H9 (cell line): ENCODE data around the gene CDH20. TPM values are rescaled to one million over a fixed set of nuclear protein-coding genes. Genes with fewer than 3 reads are reported as not detected.
A peak's percentile ranks its signal among the peaks of the same experiment; 100 is the strongest.

Source experiments
- DNase-seq: peaks from one replicate; pipeline ENCODE4 v3.0.0-alpha.2; 2017
- H2AFZ ChIP-seq: one replicate; pipeline ENCODE4 v1.6.1; 2013; ENCODE audit warnings: mild to moderate bottlenecking, low read length, control low read depth, moderate library complexity
- H2AK5ac ChIP-seq: 2 replicates; pipeline ENCODE4 v1.6.1; 2013; ENCODE audit warnings: low read length, control low read depth, mixed read lengths; ENCODE audit not compliant: insufficient read length
- H2BK120ac ChIP-seq: one replicate; pipeline ENCODE4 v1.6.1; 2013; ENCODE audit warnings: low read depth, mild to moderate bottlenecking, low read length, control low read depth, inconsistent platforms; ENCODE audit not compliant: poor library complexity, severe bottlenecking
- H2BK12ac ChIP-seq: 2 replicates; pipeline ENCODE4 v1.6.1; 2013; ENCODE audit warnings: low read length, control low read depth, mixed read lengths, low read depth; ENCODE audit not compliant: insufficient read length
- H2BK15ac ChIP-seq: 2 replicates; pipeline ENCODE4 v1.6.1; 2013; ENCODE audit warnings: low read depth, low read length, control low read depth
- H2BK20ac ChIP-seq: one replicate; pipeline ENCODE4 v1.6.1; 2013; ENCODE audit warnings: low read depth, mild to moderate bottlenecking, low read length, control low read depth, inconsistent platforms; ENCODE audit not compliant: poor library complexity, severe bottlenecking
- H2BK5ac ChIP-seq: 2 replicates; pipeline ENCODE4 v1.6.1; 2013; ENCODE audit warnings: low read length, control low read depth, mixed read lengths; ENCODE audit not compliant: insufficient read length
- H3K14ac ChIP-seq: 2 replicates; pipeline ENCODE4 v1.6.1; 2013; ENCODE audit warnings: low read length, control low read depth; ENCODE audit not compliant: insufficient read depth
- H3K18ac ChIP-seq: 2 replicates; pipeline ENCODE4 v1.6.1; 2013; ENCODE audit warnings: low read depth, mild to moderate bottlenecking, mixed read lengths, low read length, control low read depth; ENCODE audit not compliant: insufficient read length
- H3K23ac ChIP-seq: 2 replicates; pipeline ENCODE4 v1.6.1; 2013; ENCODE audit warnings: low read length, control low read depth, mixed read lengths, low read depth; ENCODE audit not compliant: insufficient read length
- H3K23me2 ChIP-seq: 2 replicates; pipeline ENCODE4 v1.6.1; 2013; ENCODE audit warnings: low read depth, mild to moderate bottlenecking, mixed read lengths, low read length, control low read depth; ENCODE audit not compliant: insufficient read length, poor library complexity, severe bottlenecking
- H3K27ac ChIP-seq: 2 replicates; pipeline ENCODE4 v1.5.1; 2013; ENCODE audit warnings: low read length, control low read depth, mixed read lengths, low read depth; ENCODE audit not compliant: insufficient read length
- H3K27me3 ChIP-seq: 2 replicates; pipeline ENCODE4 v1.6.1; 2013; ENCODE audit warnings: low read length, control low read depth, inconsistent platforms; ENCODE audit not compliant: insufficient read depth
- H3K4ac ChIP-seq: 2 replicates; pipeline ENCODE4 v1.6.1; 2013; ENCODE audit warnings: low read depth, mild to moderate bottlenecking, control low read depth, inconsistent platforms, low read length, moderate library complexity
- H3K4me1 ChIP-seq: 2 replicates; pipeline ENCODE4 v1.6.1; 2013; ENCODE audit warnings: low read length, control low read depth, inconsistent platforms; ENCODE audit not compliant: insufficient read depth
- H3K4me2 ChIP-seq: 2 replicates; pipeline ENCODE4 v1.6.1; 2013; ENCODE audit warnings: low read length, control low read depth, mixed read lengths; ENCODE audit not compliant: insufficient read length, insufficient read depth
- H3K56ac ChIP-seq: 2 replicates; pipeline ENCODE4 v1.6.1; 2013; ENCODE audit warnings: low read depth, mild to moderate bottlenecking, mixed read lengths, low read length, control low read depth; ENCODE audit not compliant: insufficient read length
- H3K79me1 ChIP-seq: 2 replicates; pipeline ENCODE4 v1.6.1; 2013; ENCODE audit warnings: low read depth, mild to moderate bottlenecking, moderate library complexity, low read length, control low read depth, inconsistent platforms; ENCODE audit not compliant: insufficient read depth, poor library complexity, severe bottlenecking
- H3K79me2 ChIP-seq: 2 replicates; pipeline ENCODE4 v1.6.1; 2013; ENCODE audit warnings: low read length, control low read depth, inconsistent platforms; ENCODE audit not compliant: insufficient read depth
- H3K9ac ChIP-seq: 2 replicates; pipeline ENCODE4 v1.6.1; 2013; ENCODE audit warnings: low read length, control low read depth, mixed read lengths; ENCODE audit not compliant: insufficient read length; ENCODE audit errors: extremely low read depth
- H3K9me3 ChIP-seq: one replicate; pipeline ENCODE4 v1.6.1; 2013; ENCODE audit warnings: low read depth, low read length, inconsistent platforms; ENCODE audit not compliant: control insufficient read depth
- H3T11ph ChIP-seq: one replicate; pipeline ENCODE4 v1.6.1; 2013; ENCODE audit warnings: mild to moderate bottlenecking, low read length, control low read depth, inconsistent platforms
- H4K20me1 ChIP-seq: one replicate; pipeline ENCODE4 v1.6.1; 2013; ENCODE audit not compliant: control insufficient read depth, insufficient read length, insufficient read depth
- H4K5ac ChIP-seq: 2 replicates; pipeline ENCODE4 v1.6.1; 2013; ENCODE audit warnings: low read depth, mild to moderate bottlenecking, mixed read lengths, low read length, control low read depth; ENCODE audit not compliant: insufficient read length
- H4K8ac ChIP-seq: replicated peaks from 2 replicates; pipeline ENCODE4 v1.6.1; 2013; ENCODE audit warnings: low read length, control low read depth, mixed read lengths, low read depth; ENCODE audit not compliant: insufficient read length
- H4K91ac ChIP-seq: 2 replicates; pipeline ENCODE4 v1.6.1; 2013; ENCODE audit warnings: low read depth, mild to moderate bottlenecking, moderate library complexity, mixed read lengths, low read length, control low read depth; ENCODE audit not compliant: insufficient read length
- H3K27ac Mint-ChIP-seq, 3 experiments: 2 replicates in 2 of 3; 3 replicates in 1 of 3; pipeline ENCODE4 v1.8.0; 2020 to 2021; ENCODE audit warnings: mixed read lengths in 3 of 3, mild to moderate bottlenecking in 1 of 3, moderate library complexity in 1 of 3
- H3K27me3 Mint-ChIP-seq: 2 replicates; pipeline ENCODE4 v1.8.0; 2021; ENCODE audit warnings: low read depth, mild to moderate bottlenecking, moderate library complexity, mixed read lengths
- H3K36me3 Mint-ChIP-seq, 3 experiments: 2 replicates in 2 of 3; 3 replicates in 1 of 3; pipeline ENCODE4 v1.8.0; 2020 to 2021; ENCODE audit warnings: low read depth in 3 of 3, mixed read lengths in 3 of 3; ENCODE audit not compliant: insufficient read depth in 1 of 3
- H3K4me1 Mint-ChIP-seq, 2 experiments: 2 replicates each; pipeline ENCODE4 v1.8.0; 2020; ENCODE audit warnings: mixed read lengths in 2 of 2
- H3K4me3 Mint-ChIP-seq, 2 experiments: 2 replicates in 1 of 2; 3 replicates in 1 of 2; pipeline ENCODE4 v1.8.0; 2020 to 2021; ENCODE audit warnings: mild to moderate bottlenecking in 2 of 2, mixed read lengths in 2 of 2, moderate library complexity in 1 of 2
- H3K9me3 Mint-ChIP-seq, 2 experiments: 2 replicates in 1 of 2; 3 replicates in 1 of 2; pipeline ENCODE4 v1.8.0; 2020; ENCODE audit warnings: mild to moderate bottlenecking in 2 of 2, mixed read lengths in 2 of 2, moderate library complexity in 1 of 2
- WGBS: extraction: QIAGEN DNeasy Blood & Tissue Kit; methylation state at CpG from one replicate; pipeline ENCODE4 v1.1.7; 2013; ENCODE audit warnings: missing lambda C conversion rate, low lambda C conversion rate, mixed read lengths; ENCODE audit not compliant: insufficient read length; ENCODE audit errors: extremely low coverage; 5-methylcytosine and 5-hydroxymethylcytosine counted together
- total RNA-seq: library from RNA; stranded (reverse); gene quantifications from 2 replicates; pipeline ENCODE4 v1.2.1, GENCODE V29; 2021
- TF ChIP-seq, protein P1 (sequence below): fragments of 200-600 bp; sonication (generic); conservative IDR thresholded peaks from 3 replicates; pipeline ENCODE4 v1.8.0; 2021; ENCODE audit warnings: antibody characterized with exemption, mild to moderate bottlenecking

CDH20 gene
- total RNA-seq, 1 experiment from 2014 or later: not detected

DNA sequence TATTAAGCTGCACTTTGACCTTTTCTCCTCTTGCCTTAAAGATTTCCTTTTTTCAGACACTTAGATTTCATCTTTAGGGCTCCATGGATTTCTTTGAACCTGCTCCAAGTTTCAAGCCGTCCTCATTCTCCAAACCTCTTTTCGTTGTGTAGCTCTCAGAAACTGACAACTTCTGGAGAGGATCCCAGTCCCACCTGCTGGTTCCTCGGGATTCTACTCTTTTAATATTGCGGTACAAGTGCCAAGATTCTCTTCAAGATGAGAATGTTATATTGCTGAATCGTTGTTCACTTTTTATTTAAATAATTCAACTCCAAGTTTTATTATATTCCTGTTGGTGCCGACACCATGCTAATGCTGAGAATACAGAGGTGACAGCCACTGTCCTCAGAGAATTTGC, 141.1 kb downstream of the CDH20 start:
- Mint-ChIP-seq H3K9me3 (no peaks in the 10 kb centered on the region), H3K27me3 (peaks cover 3% of the 10 kb centered on the region; the same call in 1 of the 2 replicates), H3K27ac (0 out of 7 replicates have a peak overlapping the region, but pooled peaks of 1 of the 3 experiments have one; percentile 11), H3K4me3 (no peak overlapping the region), H3K4me1 (peaks cover 5% of the 10 kb centered on the region in 2 experiments; a peak in 3 of 4 replicates), H3K36me3 (no peaks in the 10 kb centered on the region)
- H3K79me1 ChIP-seq: no peaks in the 10 kb centered on the region
- no peak overlapping the region for H3K14ac ChIP-seq
- H3K4ac ChIP-seq: no peak overlapping the region
- no peak overlapping the region for H3K23ac ChIP-seq
- no peak overlapping the region for H2BK20ac ChIP-seq
- no peaks in the 10 kb centered on the region for H3K4me1 ChIP-seq
- H2AK5ac ChIP-seq: no peak overlapping the region
- no peak overlapping the region for H4K5ac ChIP-seq
- H4K8ac ChIP-seq: no peak overlapping the region
- no peak overlapping the region for H3K18ac ChIP-seq
- H2AFZ ChIP-seq: no peak overlapping the region
- H3K9me3 ChIP-seq: no peaks in the 10 kb centered on the region
- WGBS: no CpG with 5 or more reads among the region's 6 CpGs
- H3K56ac ChIP-seq: no peak overlapping the region
- DNase-seq: no peak
- H4K91ac ChIP-seq: no peak overlapping the region
- TF ChIP-seq, protein P1, sequence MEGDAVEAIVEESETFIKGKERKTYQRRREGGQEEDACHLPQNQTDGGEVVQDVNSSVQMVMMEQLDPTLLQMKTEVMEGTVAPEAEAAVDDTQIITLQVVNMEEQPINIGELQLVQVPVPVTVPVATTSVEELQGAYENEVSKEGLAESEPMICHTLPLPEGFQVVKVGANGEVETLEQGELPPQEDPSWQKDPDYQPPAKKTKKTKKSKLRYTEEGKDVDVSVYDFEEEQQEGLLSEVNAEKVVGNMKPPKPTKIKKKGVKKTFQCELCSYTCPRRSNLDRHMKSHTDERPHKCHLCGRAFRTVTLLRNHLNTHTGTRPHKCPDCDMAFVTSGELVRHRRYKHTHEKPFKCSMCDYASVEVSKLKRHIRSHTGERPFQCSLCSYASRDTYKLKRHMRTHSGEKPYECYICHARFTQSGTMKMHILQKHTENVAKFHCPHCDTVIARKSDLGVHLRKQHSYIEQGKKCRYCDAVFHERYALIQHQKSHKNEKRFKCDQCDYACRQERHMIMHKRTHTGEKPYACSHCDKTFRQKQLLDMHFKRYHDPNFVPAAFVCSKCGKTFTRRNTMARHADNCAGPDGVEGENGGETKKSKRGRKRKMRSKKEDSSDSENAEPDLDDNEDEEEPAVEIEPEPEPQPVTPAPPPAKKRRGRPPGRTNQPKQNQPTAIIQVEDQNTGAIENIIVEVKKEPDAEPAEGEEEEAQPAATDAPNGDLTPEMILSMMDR: no peak
- no peak overlapping the region for H2BK120ac ChIP-seq
- no peaks in the 10 kb centered on the region for H4K20me1 ChIP-seq
- H2BK15ac ChIP-seq: no peak overlapping the region
- H3T11ph ChIP-seq: no peak overlapping the region
- H3K27me3 ChIP-seq: no peaks in the 10 kb centered on the region
- no peak overlapping the region for H3K27ac ChIP-seq
- no peak overlapping the region for H2BK5ac ChIP-seq
- H3K23me2 ChIP-seq: no peaks in the 10 kb centered on the region
- no peak overlapping the region for H2BK12ac ChIP-seq
- H3K9ac ChIP-seq: no peak overlapping the region
- H3K4me2 ChIP-seq: no peak overlapping the region
- no peaks in the 10 kb centered on the region for H3K79me2 ChIP-seq
